ENCODE results near the gene FAM200A. TPM values are rescaled to one million over a fixed set of nuclear protein-coding genes. Genes with fewer than 3 reads are reported as not detected.
A peak's percentile ranks its signal among the peaks of the same experiment; 100 is the strongest.
"Not testable (repeated sequence)": the region's sequence is repeated elsewhere in the genome, so short reads cannot be mapped to it uniquely, and the experiment has no call there.

The FAM200A gene
- total RNA-seq (3.1 TPM), polyA plus RNA-seq (10 to 100 TPM in 1 of 4 donors, 1 to 10 TPM in 3; 3.6 to 10.8 (median 5.2) TPM)

- Mint-ChIP-seq H3K4me3 (peak within 1 kb of the TSS; percentile 87 to 97 (median 92)), H3K27me3 (no peaks in the 10 kb centered on the region), H3K27ac (peak within 1 kb of the TSS; percentile 95 to 99 (median 98)), H3K9me3 (peaks cover 0 to 6% (median 0%) of the 10 kb centered on the region in 7 donors), H3K4me1 (peaks cover 11 to 52% (median 32%) of the 10 kb centered on the region in 4 donors), H3K36me3 (peaks cover 22% of the 10 kb centered on the region)
- peaks cover 24% of the 10 kb centered on the region for H3K4me1 ChIP-seq (ENCODE audit: control insufficient read depth, insufficient read depth, low read length, poor library complexity, severe bottlenecking)
- ATAC-seq (ENCODE audit: low read depth in 2 of 2) (peak; percentile 96 to 98), DNase-seq (peak; percentile 83 to 93 (median 85))
- H3K36me3 ChIP-seq (ENCODE audit: control insufficient read depth, insufficient read depth, low read length): peaks cover 29% of the 10 kb centered on the region
- H3K27me3 ChIP-seq (ENCODE audit: control insufficient read depth, insufficient read depth, low read length): no peaks in the 10 kb centered on the region
- peak within 1 kb of the TSS; percentile 86 for H3K27ac ChIP-seq (ENCODE audit: insufficient read depth, low read length, poor library complexity, severe bottlenecking)
- H3K9me3 ChIP-seq (ENCODE audit: control insufficient read depth in 2 of 2, low read length in 2 of 2): no peaks in the 10 kb centered on the region
- peak within 1 kb of the TSS; percentile 89 for H3K4me3 ChIP-seq (ENCODE audit: low read depth, low read length)
These were observed at the start of gene FAM200A for GRCh38 chr7:99551767-99552463. Gene FAM200A, minus strand, starts transcription at chr7:99552114. Its CDS starts 3,707 bp downstream, at chr7:99548407.

DNA sequence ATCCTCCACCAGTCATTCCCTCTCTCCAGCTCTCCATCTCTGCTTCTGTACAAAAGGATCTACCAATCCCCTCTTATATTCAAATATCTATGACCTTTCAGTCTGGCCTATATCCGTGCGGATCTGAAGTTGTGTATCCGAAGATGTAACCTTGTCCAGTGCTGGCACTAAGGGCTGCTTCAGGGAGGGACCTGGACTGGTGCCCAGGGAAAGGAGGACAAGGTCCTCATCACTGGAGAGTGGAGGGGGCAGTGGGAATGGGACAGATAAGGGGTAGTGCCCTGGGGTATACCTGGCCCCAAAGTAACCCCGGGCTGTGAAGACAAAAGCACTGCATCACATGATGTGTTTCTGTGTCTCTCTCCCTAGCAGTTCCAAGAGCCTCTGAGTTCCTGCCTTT lies 47.9 kb upstream of the FAM200A start:
- Mint-ChIP-seq H3K4me3 (no peak overlapping the region), H3K27me3 (peaks cover 4% of the 10 kb centered on the region), H3K27ac (no peak overlapping the region), H3K4me1 (no peaks in the 10 kb centered on the region), H3K9me3 (no peaks in the 10 kb centered on the region), H3K36me3 (no peaks in the 10 kb centered on the region)
- Histone ChIP-seq H3K4me3 (ENCODE audit: low read depth, low read length) (no peak overlapping the region), H3K27me3 (ENCODE audit: control insufficient read depth, insufficient read depth, low read length) (no peaks in the 10 kb centered on the region), H3K4me1 (ENCODE audit: control insufficient read depth, insufficient read depth, low read length, poor library complexity, severe bottlenecking) (no peaks in the 10 kb centered on the region), H3K36me3 (ENCODE audit: control insufficient read depth, insufficient read depth, low read length) (no peaks in the 10 kb centered on the region), H3K9me3 (ENCODE audit: control insufficient read depth in 2 of 2, low read length in 2 of 2) (no peaks in the 10 kb centered on the region), H3K27ac (ENCODE audit: insufficient read depth, low read length, poor library complexity, severe bottlenecking) (no peak overlapping the region)
- DNase-seq: no peak
- ATAC-seq (ENCODE audit: low read depth in 2 of 2): no peak

DNA sequence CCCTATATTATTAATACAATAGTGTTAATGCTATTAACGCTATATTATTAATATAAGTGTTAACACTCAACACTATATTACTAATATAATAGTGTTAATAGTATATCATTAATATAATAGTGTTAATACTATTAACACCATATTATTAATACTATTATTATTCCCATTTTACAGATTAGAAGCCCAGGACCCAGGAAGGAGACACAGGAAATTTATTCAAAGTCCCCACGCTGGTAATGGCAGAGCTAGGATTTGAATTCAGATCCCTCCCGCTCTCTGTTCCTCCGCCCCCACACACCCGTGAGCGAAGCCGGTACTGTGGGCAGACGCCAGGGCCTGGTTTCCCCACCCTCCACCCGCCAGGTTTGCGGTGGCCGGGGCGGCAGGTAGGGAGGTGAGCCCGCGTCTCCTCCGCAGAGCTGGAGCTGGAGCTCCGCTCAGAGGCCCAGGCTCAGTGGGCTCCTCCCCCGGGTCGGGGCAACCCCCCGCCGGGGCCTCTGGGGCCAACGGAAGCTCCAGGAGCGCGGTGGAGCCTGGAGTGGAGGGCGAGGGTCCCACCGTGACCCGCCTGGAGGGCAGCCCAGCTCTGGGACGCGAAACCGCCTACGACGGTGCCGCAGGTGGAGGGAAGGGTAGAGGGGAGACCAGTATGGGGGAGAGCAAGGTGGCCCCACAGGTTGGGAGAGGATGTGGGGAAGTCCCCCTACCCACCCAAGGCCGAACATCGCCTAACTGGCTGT lies 46.0 kb upstream of the FAM200A start, which contains the start of gene TMEM225B:
Gene TMEM225B, plus strand, starts transcription at position 506 of the 740 bp plus-strand sequence. CDS start 6,122 bp downstream, outside the sequence.
- H3K9me3 Mint-ChIP-seq: no peaks in the 10 kb centered on the region
- H3K4me1 ChIP-seq (ENCODE audit: control insufficient read depth, insufficient read depth, low read length, poor library complexity, severe bottlenecking): no peaks in the 10 kb centered on the region
- no peaks in the 10 kb centered on the region for H3K36me3 Mint-ChIP-seq
- DNase-seq (peak in 1 of 3 donors; percentile 39), ATAC-seq (ENCODE audit: low read depth in 2 of 2) (no peak)
- no peak within 1 kb of the TSS for H3K4me3 Mint-ChIP-seq
- H3K27me3 Mint-ChIP-seq: no peaks in the 10 kb centered on the region
- no peak within 1 kb of the TSS for H3K4me3 ChIP-seq (ENCODE audit: low read depth, low read length)
- H3K27ac Mint-ChIP-seq: no peak within 1 kb of the TSS
- no peaks in the 10 kb centered on the region for H3K36me3 ChIP-seq (ENCODE audit: control insufficient read depth, insufficient read depth, low read length)
- H3K27ac ChIP-seq (ENCODE audit: insufficient read depth, low read length, poor library complexity, severe bottlenecking): no peak within 1 kb of the TSS
- H3K9me3 ChIP-seq (ENCODE audit: control insufficient read depth in 2 of 2, low read length in 2 of 2): no peaks in the 10 kb centered on the region
- no peaks in the 10 kb centered on the region for H3K27me3 ChIP-seq (ENCODE audit: control insufficient read depth, insufficient read depth, low read length)
- no peaks in the 10 kb centered on the region for H3K4me1 Mint-ChIP-seq

DNA sequence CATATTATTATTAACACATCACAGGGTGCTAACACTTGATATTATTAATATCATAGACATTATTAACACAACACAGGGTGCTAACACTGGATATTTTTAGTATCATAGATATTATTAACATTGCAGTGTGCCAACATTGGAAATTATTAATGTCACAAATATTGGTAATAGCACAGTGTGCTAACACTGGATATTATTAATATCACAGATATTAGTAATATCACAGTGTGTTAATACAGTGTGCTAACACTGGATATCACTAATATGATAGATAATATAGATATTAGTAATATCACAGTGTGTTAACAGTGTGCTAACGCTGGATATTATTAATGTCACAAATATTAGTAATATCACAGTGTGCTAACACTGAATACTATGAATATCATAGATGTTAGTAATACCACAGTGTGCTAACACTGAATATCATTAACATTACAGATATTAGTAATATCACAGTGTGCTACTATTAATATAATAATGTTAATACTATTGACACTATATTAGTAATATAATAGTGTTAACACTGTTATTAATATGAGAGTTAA lies 44.6 kb upstream of the FAM200A start:
- no peaks in the 10 kb centered on the region for H3K4me1 Mint-ChIP-seq
- DNase-seq: no peak
- no peaks in the 10 kb centered on the region for H3K4me1 ChIP-seq (ENCODE audit: control insufficient read depth, insufficient read depth, low read length, poor library complexity, severe bottlenecking)
- H3K9me3 ChIP-seq (ENCODE audit: control insufficient read depth in 2 of 2, low read length in 2 of 2): no peaks in the 10 kb centered on the region
- no peak overlapping the region for H3K27ac Mint-ChIP-seq
- no peaks in the 10 kb centered on the region for H3K36me3 Mint-ChIP-seq
- no peaks in the 10 kb centered on the region for H3K27me3 ChIP-seq (ENCODE audit: control insufficient read depth, insufficient read depth, low read length)
- no peaks in the 10 kb centered on the region for H3K36me3 ChIP-seq (ENCODE audit: control insufficient read depth, insufficient read depth, low read length)
- no peak overlapping the region for H3K4me3 ChIP-seq (ENCODE audit: low read depth, low read length)
- H3K27me3 Mint-ChIP-seq: no peaks in the 10 kb centered on the region
- no peaks in the 10 kb centered on the region for H3K9me3 Mint-ChIP-seq
- H3K27ac ChIP-seq (ENCODE audit: insufficient read depth, low read length, poor library complexity, severe bottlenecking): no peak overlapping the region
- ATAC-seq (ENCODE audit: low read depth in 2 of 2): no peak
- no peak overlapping the region for H3K4me3 Mint-ChIP-seq

GRCh38 chr7:99594948-99595745 lies 43.2 kb upstream of the FAM200A start:
- Mint-ChIP-seq H3K36me3 (no peaks in the 10 kb centered on the region), H3K27ac (no peak overlapping the region), H3K9me3 (no peaks in the 10 kb centered on the region), H3K4me3 (no peak overlapping the region), H3K4me1 (no peaks in the 10 kb centered on the region), H3K27me3 (no peaks in the 10 kb centered on the region)
- ATAC-seq (ENCODE audit: low read depth in 2 of 2) (peak; percentile 25 to 43), DNase-seq (no peak)
- Histone ChIP-seq H3K4me3 (ENCODE audit: low read depth, low read length) (no peak overlapping the region), H3K27ac (ENCODE audit: insufficient read depth, low read length, poor library complexity, severe bottlenecking) (no peak overlapping the region), H3K9me3 (ENCODE audit: control insufficient read depth in 2 of 2, low read length in 2 of 2) (no peaks in the 10 kb centered on the region), H3K36me3 (ENCODE audit: control insufficient read depth, insufficient read depth, low read length) (no peaks in the 10 kb centered on the region), H3K4me1 (ENCODE audit: control insufficient read depth, insufficient read depth, low read length, poor library complexity, severe bottlenecking) (no peaks in the 10 kb centered on the region), H3K27me3 (ENCODE audit: control insufficient read depth, insufficient read depth, low read length) (no peaks in the 10 kb centered on the region)

GRCh38 chr7:99588868-99589267 lies 37.0 kb upstream of the FAM200A start:
- no peak overlapping the region for H3K27ac ChIP-seq (ENCODE audit: insufficient read depth, low read length, poor library complexity, severe bottlenecking)
- H3K27me3 ChIP-seq (ENCODE audit: control insufficient read depth, insufficient read depth, low read length): no peaks in the 10 kb centered on the region
- Mint-ChIP-seq H3K27me3 (peaks cover 11% of the 10 kb centered on the region), H3K4me3 (no peak overlapping the region), H3K36me3 (no peaks in the 10 kb centered on the region), H3K4me1 (no peaks in the 10 kb centered on the region), H3K27ac (no peak overlapping the region), H3K9me3 (no peaks in the 10 kb centered on the region)
- ATAC-seq (ENCODE audit: low read depth in 2 of 2) (no peak), DNase-seq (no peak)
- no peaks in the 10 kb centered on the region for H3K4me1 ChIP-seq (ENCODE audit: control insufficient read depth, insufficient read depth, low read length, poor library complexity, severe bottlenecking)
- no peaks in the 10 kb centered on the region for H3K36me3 ChIP-seq (ENCODE audit: control insufficient read depth, insufficient read depth, low read length)
- H3K4me3 ChIP-seq (ENCODE audit: low read depth, low read length): no peak overlapping the region
- no peaks in the 10 kb centered on the region for H3K9me3 ChIP-seq (ENCODE audit: control insufficient read depth in 2 of 2, low read length in 2 of 2)

DNA sequence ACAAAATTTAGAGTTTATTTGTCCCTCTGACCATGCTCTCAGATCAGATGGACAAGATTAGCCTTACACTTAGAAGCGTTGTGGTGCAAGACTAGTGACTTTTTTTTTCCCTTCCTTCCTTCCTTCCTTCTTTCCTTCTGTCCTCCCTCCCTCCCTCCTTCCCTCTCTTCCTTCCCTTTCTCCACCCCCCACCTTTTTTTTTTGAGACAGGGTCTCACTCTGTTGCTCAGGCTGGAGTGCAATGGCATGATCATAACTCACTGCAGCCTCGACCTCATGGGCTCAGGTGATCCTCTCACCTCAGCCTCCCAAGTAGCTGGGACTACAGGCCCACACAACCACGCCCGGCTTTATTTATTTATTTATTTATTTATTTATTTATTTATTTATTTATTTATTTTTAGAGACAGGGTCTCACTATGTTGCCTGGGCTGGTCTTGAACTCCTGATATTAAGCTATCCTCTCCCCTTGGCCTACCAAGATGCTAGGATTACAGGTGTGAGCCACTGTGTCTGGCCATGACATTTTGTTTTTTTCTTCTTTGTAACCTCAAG lies 28.9 kb upstream of the FAM200A start:
- not testable (repeated sequence) for H3K36me3 ChIP-seq (ENCODE audit: control insufficient read depth, insufficient read depth, low read length); H3K27me3 ChIP-seq (ENCODE audit: control insufficient read depth, insufficient read depth, low read length); H3K27me3 Mint-ChIP-seq; H3K36me3 Mint-ChIP-seq; H3K9me3 Mint-ChIP-seq; H3K27ac ChIP-seq (ENCODE audit: insufficient read depth, low read length, poor library complexity, severe bottlenecking); H3K9me3 ChIP-seq (ENCODE audit: control insufficient read depth in 2 of 2, low read length in 2 of 2); ATAC-seq (ENCODE audit: low read depth in 2 of 2); DNase-seq
- peak overlapping the region; percentile 78 to 92 (median 91) for H3K4me3 Mint-ChIP-seq
- peak overlapping the region; percentile 77 for H3K4me3 ChIP-seq (ENCODE audit: low read depth, low read length)
- peak overlapping the region; percentile 84 to 97 (median 89) for H3K27ac Mint-ChIP-seq
- peaks cover 0 to 21% (median 13%) of the 10 kb centered on the region in 4 donors for H3K4me1 Mint-ChIP-seq
- H3K4me1 ChIP-seq (ENCODE audit: control insufficient read depth, insufficient read depth, low read length, poor library complexity, severe bottlenecking): peaks cover 14% of the 10 kb centered on the region
